Panc1 (cell line): ENCODE measurements around the gene RPS2. TPM values are rescaled to one million over a fixed set of nuclear protein-coding genes. Genes with fewer than 3 reads are reported as not detected.

Source experiments
- ATAC-seq: fragments of 200-7000 bp; cut with Tn5 transposase; 2 replicates; pipeline ENCODE4 v1.9.1; 2020; ENCODE audit warnings: mild to moderate bottlenecking, moderate library complexity
- BruUV-seq: library from RNA; stranded (reverse); fragments of 400-500 nt; replicated peaks from 2 replicates; lab custom pipeline; 2021; lab: Mats Ljungman, UMichigan
- CTCF ChIA-PET: fragments of 300-600 bp; sonication (Branson Sonifier 250); formaldehyde crosslinking; loops from one replicate; lab custom pipeline; 2022; ENCODE audit warnings: antibody characterized with exemption; lab: Charles Lee
- POLR2A ChIA-PET: fragments of 300-600 bp; sonication (Branson Sonifier 250); formaldehyde crosslinking; loops from one replicate; lab custom pipeline; 2022; ENCODE audit warnings: antibody characterized with exemption; lab: Charles Lee
- DNase-seq: peaks from one replicate; pipeline ENCODE4 v3.0.0-alpha.2; 2010; ENCODE audit warnings: low read depth, low spot score
- H3K27ac ChIP-seq: 2 replicates; pipeline ENCODE4 v1.5.1; 2011; ENCODE audit warnings: mild to moderate bottlenecking, low read length, inconsistent platforms
- H3K27me3 ChIP-seq: fragments of 200-500 bp; sonication (Bioruptor generic); 2 replicates; pipeline ENCODE4 v1.6.0; 2014; ENCODE audit warnings: low read length, inconsistent platforms; ENCODE audit not compliant: control insufficient read depth, insufficient read depth
- H3K36me3 ChIP-seq: fragments of 200-500 bp; sonication (Bioruptor generic); 2 replicates; pipeline ENCODE4 v1.5.1; 2014; ENCODE audit warnings: inconsistent platforms, mild to moderate bottlenecking, low read length, moderate library complexity; ENCODE audit not compliant: control insufficient read depth, insufficient read depth
- H3K4me1 ChIP-seq: 2 replicates; pipeline ENCODE4 v1.5.1; 2011; ENCODE audit warnings: inconsistent platforms, mild to moderate bottlenecking, low read length, moderate library complexity; ENCODE audit not compliant: control insufficient read depth, insufficient read depth
- H3K4me3 ChIP-seq, 2 experiments: 2 replicates each; pipeline ENCODE4 v1.5.1; 2011 to 2012; ENCODE audit warnings: low read depth in 2 of 2, low read length in 2 of 2, mild to moderate bottlenecking in 2 of 2, inconsistent platforms in 1 of 2, moderate library complexity in 1 of 2
- H3K9me3 ChIP-seq: fragments of 200-500 bp; sonication (Bioruptor generic); 2 replicates; pipeline ENCODE4 v1.5.1; 2014; ENCODE audit warnings: low read depth, mild to moderate bottlenecking, inconsistent platforms, low read length, moderate library complexity; ENCODE audit not compliant: control insufficient read depth, insufficient read depth
- CTCF ChIP-seq: fragments of 450-650 bp; IDR thresholded peaks from 2 replicates; pipeline ENCODE4 v1.5.1; 2017; ENCODE audit warnings: mild to moderate bottlenecking
- POLR2AphosphoS5 ChIP-seq: IDR thresholded peaks from 2 replicates; pipeline ENCODE4 v1.6.1; 2012; ENCODE audit warnings: mild to moderate bottlenecking, low read depth, low read length, moderate library complexity
- REST ChIP-seq, 2 experiments: IDR thresholded peaks; 2 replicates each; pipeline ENCODE4 v1.6.1; 2011 to 2012; ENCODE audit warnings: low read depth in 2 of 2, control low read depth in 1 of 2, low read length in 1 of 2, mild to moderate bottlenecking in 1 of 2, moderate library complexity in 1 of 2; ENCODE audit not compliant: insufficient read depth in 1 of 2
- SIN3A ChIP-seq: IDR thresholded peaks from 2 replicates; pipeline ENCODE4 v1.6.1; 2012; ENCODE audit warnings: low read depth, mild to moderate bottlenecking, low read length, moderate library complexity, borderline replicate concordance; ENCODE audit not compliant: insufficient read depth
- TCF7L2 ChIP-seq: IDR thresholded peaks from 2 replicates; pipeline ENCODE4 v1.6.1; 2011; ENCODE audit warnings: mild to moderate bottlenecking, low read depth, low read length, inconsistent platforms
- in situ Hi-C: cut with HindIII; loops from 2 replicates; pipeline ENCODE4 v1.10.0; 2016; ENCODE audit warnings: low sequenced_read_pairs, low pct_unique_long_range_greater_than_20kb
- intact Hi-C: fragments of 100-400 bp; cut with micrococcal nuclease; formaldehyde crosslinking; loops from one replicate; pipeline ENCODE4 v1.10.0; 2022; ENCODE audit not compliant: unreplicated experiment
- total RNA-seq: library from RNA; stranded (reverse); gene quantifications from one replicate; pipeline ENCODE4 v1.2.1, GENCODE V29; 2021; ENCODE audit not compliant: unreplicated experiment

The RPS2 gene
- total RNA-seq, 1 experiment from 2014 or later = 2,794 TPM

GRCh38 chr16:1918351-1919326, 46.0 kb downstream of the RPS2 start, which contains the start of gene HS3ST6:
Gene HS3ST6 (minus strand): TSS chr16:1918415. CDS start chr16:1918323, 92 bp downstream.
- ATAC-seq (peak; percentile 64), DNase-seq (no peak)
- no peak within 1 kb of the TSS for H3K27ac ChIP-seq
- H3K4me1 ChIP-seq = peaks cover 24% of the 10 kb centered on the region
- in situ Hi-C loops (no loop called here), intact Hi-C loops (no loop called here)
- peaks cover 2% of the 10 kb centered on the region; the same call in 1 of the 2 replicates for H3K27me3 ChIP-seq
- H3K9me3 ChIP-seq = no peaks in the 10 kb centered on the region
- CTCF ChIA-PET = no interaction called here
- H3K4me3 ChIP-seq = peak within 1 kb of the TSS; percentile 27 to 32
- POLR2A ChIA-PET = no interaction called here
- BruUV-seq = no TSS peak
- H3K36me3 ChIP-seq = no peaks in the 10 kb centered on the region
- TF ChIP-seq TCF7L2 = no peak
- TF ChIP-seq CTCF = no peak
- no peak for TF ChIP-seq REST (IDR thresholded peaks at IDR 0.05; ENCODE audit: insufficient read depth in 1 of 2, low read depth in 2 of 2, low read length in 1 of 2)
- TF ChIP-seq SIN3A = no peak
- no peak for TF ChIP-seq POLR2AphosphoS5

- DNase-seq (no peak), ATAC-seq (peak; percentile 24; the same call in 1 of the 2 replicates)
- peak overlapping the region; percentile 27 to 32 for H3K4me3 ChIP-seq
- TF ChIP-seq TCF7L2 = no peak
- TF ChIP-seq REST (IDR thresholded peaks at IDR 0.05; ENCODE audit: insufficient read depth in 1 of 2, low read depth in 2 of 2, low read length in 1 of 2) = no peak
- TF ChIP-seq POLR2AphosphoS5 = no peak
- no peak for TF ChIP-seq SIN3A
- no peak for TF ChIP-seq CTCF
- no peak overlapping the region for H3K27ac ChIP-seq
- in situ Hi-C loops = no loop called here
- ChIA-PET CTCF (no interaction called here), POLR2A (no interaction called here)
- no peaks in the 10 kb centered on the region for H3K36me3 ChIP-seq
- H3K4me1 ChIP-seq = peaks cover 24% of the 10 kb centered on the region
- H3K9me3 ChIP-seq = no peaks in the 10 kb centered on the region
- peaks cover 2% of the 10 kb centered on the region; the same call in 1 of the 2 replicates for H3K27me3 ChIP-seq
- intact Hi-C loops = no loop called here
- BruUV-seq = no TSS peak
Measured at GRCh38 chr16:1917665-1918350, 46.8 kb downstream of the RPS2 start.
